HEK293T (cell line): ENCODE data around the gene XBP1.

Experiments used
- ARNT ChIP-seq: fragments of 450-650 bp; IDR thresholded peaks from 2 replicates; pipeline ENCODE4 v1.6.1; 2017; ENCODE audit warnings: mild to moderate bottlenecking
- BHLHE40 ChIP-seq: fragments of 450-650 bp; IDR thresholded peaks from 2 replicates; pipeline ENCODE4 v1.6.1; 2016; ENCODE audit warnings: mild to moderate bottlenecking, moderate library complexity, borderline replicate concordance
- ZNF384 ChIP-seq: fragments of 450-650 bp; IDR thresholded peaks from 2 replicates; pipeline ENCODE4 v1.6.1; 2016

- TF ChIP-seq ARNT (no peak), BHLHE40 (no peak), ZNF384 (no peak)
These were observed 32.4 kb upstream of the XBP1 start for GRCh38 chr22:28832731-28833130.
